ENCODE data around the gene GRK6.

Gene GRK6

GRCh38 chr5:177426566-177427210, at the start of gene GRK6:
Gene GRK6, plus strand, starts transcription at chr5:177426676. Its CDS starts 170 bp downstream, at chr5:177426846.
- H3K4me1 ChIP-seq (ENCODE audit: control insufficient read depth in 1 of 2, insufficient read depth in 1 of 2, low read depth in 1 of 2, low read length in 1 of 2), result peaks cover 59 to 66% of the 10 kb centered on the region in 2 experiments
- peaks cover 18% of the 10 kb centered on the region for H3K36me3 ChIP-seq

GRCh38 chr5:177377851-177378776, 48.4 kb upstream of the GRK6 start:
- no peaks in the 10 kb centered on the region for H3K27me3 ChIP-seq
- TF ChIP-seq CTCF (IDR thresholded peaks at IDR 0.05), result no peak
- peaks cover 6 to 10% of the 10 kb centered on the region in 2 experiments for H3K4me1 ChIP-seq (ENCODE audit: control insufficient read depth in 1 of 2, insufficient read depth in 1 of 2, low read depth in 1 of 2, low read length in 1 of 2)
- H3K9me3 ChIP-seq, result no peaks in the 10 kb centered on the region
- H3K4me3 ChIP-seq (ENCODE audit: low read depth in 1 of 2, low read length in 1 of 2), result no peak overlapping the region
- H3K36me3 ChIP-seq, result peaks cover 22% of the 10 kb centered on the region
- H3K27ac ChIP-seq, result no peak overlapping the region

More at GRCh38 chr5:177426566-177427210, at the start of gene GRK6:
- H3K4me3 ChIP-seq (ENCODE audit: low read depth in 1 of 2, low read length in 1 of 2), result peak within 1 kb of the TSS; percentile 88 to 97
- H3K27ac ChIP-seq, result peak within 1 kb of the TSS; percentile 98
- H3K27me3 ChIP-seq, result no peaks in the 10 kb centered on the region
- no peaks in the 10 kb centered on the region for H3K9me3 ChIP-seq
- peak; percentile 8 for TF ChIP-seq CTCF (IDR thresholded peaks at IDR 0.05)

- Histone ChIP-seq H3K9me3 (no peaks in the 10 kb centered on the region), H3K27ac (no peak overlapping the region), H3K27me3 (no peaks in the 10 kb centered on the region), H3K4me1 (ENCODE audit: control insufficient read depth in 1 of 2, insufficient read depth in 1 of 2, low read depth in 1 of 2, low read length in 1 of 2) (peaks cover 5% of the 10 kb centered on the region in 2 experiments), H3K4me3 (ENCODE audit: low read depth in 1 of 2, low read length in 1 of 2) (no peak overlapping the region), H3K36me3 (peaks cover 11% of the 10 kb centered on the region)
- no peak for TF ChIP-seq CTCF (IDR thresholded peaks at IDR 0.05)
These were observed 47.3 kb upstream of the GRK6 start for GRCh38 chr5:177378884-177379883.

GRCh38 chr5:177380805-177381126, 45.7 kb upstream of the GRK6 start:
- no peaks in the 10 kb centered on the region for H3K27me3 ChIP-seq
- no peak overlapping the region for H3K4me3 ChIP-seq (ENCODE audit: low read depth in 1 of 2, low read length in 1 of 2)
- no peak for TF ChIP-seq CTCF (IDR thresholded peaks at IDR 0.05)
- no peaks in the 10 kb centered on the region for H3K36me3 ChIP-seq
- no peak overlapping the region for H3K27ac ChIP-seq
- H3K9me3 ChIP-seq, result no peaks in the 10 kb centered on the region
- peaks cover 15 to 16% of the 10 kb centered on the region in 2 experiments for H3K4me1 ChIP-seq (ENCODE audit: control insufficient read depth in 1 of 2, insufficient read depth in 1 of 2, low read depth in 1 of 2, low read length in 1 of 2)

- Histone ChIP-seq H3K27ac (no peak overlapping the region), H3K36me3 (no peaks in the 10 kb centered on the region), H3K4me1 (ENCODE audit: control insufficient read depth in 1 of 2, insufficient read depth in 1 of 2, low read depth in 1 of 2, low read length in 1 of 2) (peaks cover 24 to 25% of the 10 kb centered on the region in 2 experiments)
These were observed 44.0 kb upstream of the GRK6 start for GRCh38 chr5:177382423-177383029.

More at GRCh38 chr5:177382423-177383029, 44.0 kb upstream of the GRK6 start:
- no peak overlapping the region for H3K4me3 ChIP-seq (ENCODE audit: low read depth in 1 of 2, low read length in 1 of 2)
- H3K9me3 ChIP-seq, result no peaks in the 10 kb centered on the region
- TF ChIP-seq CTCF (IDR thresholded peaks at IDR 0.05), result no peak
- H3K27me3 ChIP-seq, result no peaks in the 10 kb centered on the region

Measured in neutrophil (primary cell).